Left cardiac atrium (tissue), 4 donors: Measurements from ENCODE around the gene PLD1. TPM values are rescaled to one million over a fixed set of nuclear protein-coding genes. Genes with fewer than 3 reads are reported as not detected.
A peak's percentile ranks its signal among the peaks of the same experiment; 100 is the strongest.
"Not testable (repeated sequence)": the region's sequence is repeated elsewhere in the genome, so short reads cannot be mapped to it uniquely, and the experiment has no call there.

Experiments used
- ATAC-seq, 2 donors: fragments of 200-7000 bp; cut with Tn5 transposase; one replicate each; pipeline ENCODE4 v1.9.1; 2020; ENCODE audit warnings: mild to moderate bottlenecking in 2 of 2, moderate library complexity in 2 of 2
- DNase-seq: peaks from one replicate; pipeline ENCODE4 v3.0.0-alpha.2; 2020
- intact Hi-C, 2 donors: fragments of 100-400 bp; cut with DNase I; formaldehyde crosslinking; loops; one replicate each; pipeline versions ENCODE4 v1.14.1 to v1.15.1; 2022 to 2023
- total RNA-seq, 2 donors: library from RNA; stranded (reverse); fragmentation: NEBNext Ultra II Directional; extraction: Animal tissue kit (Norgen Biotek cat#: 25700); gene quantifications; one replicate each; pipeline ENCODE4 v1.2.1, GENCODE V29; 2021
- donor health status: DM: no; HTN: yes; CAD: no.
- donor health status: DM: no; HTN: yes; CAD: no; lungs with severe emphysema.
- donor health status: DM: yes; HTN: yes; CAD: no.
- donor health status: Dilated cardiomyopathy.

Gene PLD1
- total RNA-seq, 2 donors from 2014 or later = 57.1 to 67.8 TPM

GRCh38 chr3:171760477-171760876, 49.8 kb downstream of the PLD1 start:
- intact Hi-C loops = no loop called here
- ATAC-seq (no peak), DNase-seq (no peak)

- no peak for DNase-seq
- intact Hi-C loops = no loop called here
- no peak for ATAC-seq
These were observed 52.2 kb downstream of the PLD1 start for GRCh38 chr3:171758109-171758508.

GRCh38 chr3:171757361-171758034, 52.8 kb downstream of the PLD1 start:
- DNase-seq (no peak), ATAC-seq (no peak)
- intact Hi-C loops = no loop called here

- intact Hi-C loops = no loop called here
- DNase-seq = no peak
- no peak for ATAC-seq
These were observed 54.6 kb downstream of the PLD1 start for GRCh38 chr3:171755656-171756055.

- no peak for ATAC-seq
- intact Hi-C loops = no loop called here
- DNase-seq = no peak
These were observed 55.2 kb downstream of the PLD1 start for GRCh38 chr3:171755015-171755589.

GRCh38 chr3:171753665-171754408, 56.4 kb downstream of the PLD1 start:
- DNase-seq = no peak
- intact Hi-C loops = no loop called here
- peak in 1 of 2 donors; percentile 70 for ATAC-seq

GRCh38 chr3:171753025-171753472, 57.2 kb downstream of the PLD1 start:
- ATAC-seq = peak; percentile 48
- intact Hi-C loops = no loop called here
- DNase-seq = peak; percentile 65

- ATAC-seq (no peak), DNase-seq (no peak)
- intact Hi-C loops = no loop called here
These were observed 58.0 kb downstream of the PLD1 start for GRCh38 chr3:171752329-171752728.

- intact Hi-C loops = no loop called here
- no peak for DNase-seq
- ATAC-seq = no peak
These were observed 61.2 kb downstream of the PLD1 start for GRCh38 chr3:171749124-171749523.

GRCh38 chr3:171748064-171748924, 62.0 kb downstream of the PLD1 start:
- intact Hi-C loops = no loop called here
- ATAC-seq (peak; percentile 69 to 83), DNase-seq (no peak)

GRCh38 chr3:171747223-171747920, 62.9 kb downstream of the PLD1 start:
- ATAC-seq = peak; percentile 12 to 24
- intact Hi-C loops = no loop called here
- no peak for DNase-seq

- ATAC-seq, intact Hi-C loops, DNase-seq: not testable (repeated sequence)
These were observed 63.7 kb downstream of the PLD1 start for GRCh38 chr3:171746320-171747222.

- DNase-seq (no peak), ATAC-seq (peak in 1 of 2 donors; percentile 8)
- intact Hi-C loops = no loop called here
These were observed 64.5 kb downstream of the PLD1 start for GRCh38 chr3:171745577-171746319.

GRCh38 chr3:171744158-171744741, 66.0 kb downstream of the PLD1 start:
- DNase-seq (no peak), ATAC-seq (peak; percentile 10 to 31)
- intact Hi-C loops = no loop called here

GRCh38 chr3:171743327-171744157, 66.7 kb downstream of the PLD1 start:
- intact Hi-C loops = no loop called here
- DNase-seq = no peak
- no peak for ATAC-seq

- no peak for ATAC-seq
- DNase-seq = no peak
- intact Hi-C loops = no loop called here
These were observed 68.9 kb downstream of the PLD1 start for GRCh38 chr3:171741377-171741776.
